PFSK-1 (cell line): Measurements from ENCODE around the gene GNPTAB.

Experiments used
- FOXP2 ChIP-seq: optimal IDR thresholded peaks from 2 replicates; pipeline ENCODE3; 2011; ENCODE audit warnings: borderline replicate concordance, control low read depth, inconsistent platforms; ENCODE audit not compliant: insufficient read depth; ENCODE audit errors: extremely low read length, extremely low read depth
- POLR2AphosphoS5 ChIP-seq: IDR thresholded peaks from 2 replicates; pipeline ENCODE4 v1.6.1; 2012; ENCODE audit warnings: low read depth, mild to moderate bottlenecking, control low read depth, low read length, moderate library complexity
- REST ChIP-seq, 2 experiments: IDR thresholded peaks; 2 replicates each; pipeline versions ENCODE4 v1.6.1 to v1.8.0; 2011 to 2012; ENCODE audit warnings: low read depth in 2 of 2, low read length in 2 of 2, control low read depth in 1 of 2, inconsistent platforms in 1 of 2, mild to moderate bottlenecking in 1 of 2, moderate library complexity in 1 of 2; ENCODE audit not compliant: insufficient read depth in 1 of 2
- SIN3A ChIP-seq: IDR thresholded peaks from 2 replicates; pipeline ENCODE4 v1.6.1; 2012; ENCODE audit warnings: mild to moderate bottlenecking, low read length, moderate library complexity, borderline replicate concordance; ENCODE audit not compliant: insufficient read depth
- TAF1 ChIP-seq: IDR thresholded peaks from 2 replicates; pipeline ENCODE4 v1.6.1; 2012; ENCODE audit warnings: low read length, control low read depth, borderline replicate concordance; ENCODE audit not compliant: insufficient read depth

The GNPTAB gene

GRCh38 chr12:101784376-101784775 lies 46.4 kb downstream of the GNPTAB start:
- TF ChIP-seq POLR2AphosphoS5: no peak

GRCh38 chr12:101783838-101784237 lies 46.9 kb downstream of the GNPTAB start:
- TF ChIP-seq SIN3A (no peak), REST (IDR thresholded peaks at IDR 0.05; ENCODE audit: insufficient read depth in 1 of 2, low read depth in 2 of 2, low read length in 2 of 2) (no peak), TAF1 (no peak), FOXP2 (no peak), POLR2AphosphoS5 (no peak)

GRCh38 chr12:101783150-101783549 lies 47.6 kb downstream of the GNPTAB start:
- no peak for TF ChIP-seq SIN3A
- TF ChIP-seq POLR2AphosphoS5: no peak
- TF ChIP-seq REST (IDR thresholded peaks at IDR 0.05; ENCODE audit: insufficient read depth in 1 of 2, low read depth in 2 of 2, low read length in 2 of 2): no peak
- no peak for TF ChIP-seq TAF1
- TF ChIP-seq FOXP2: no peak

DNA sequence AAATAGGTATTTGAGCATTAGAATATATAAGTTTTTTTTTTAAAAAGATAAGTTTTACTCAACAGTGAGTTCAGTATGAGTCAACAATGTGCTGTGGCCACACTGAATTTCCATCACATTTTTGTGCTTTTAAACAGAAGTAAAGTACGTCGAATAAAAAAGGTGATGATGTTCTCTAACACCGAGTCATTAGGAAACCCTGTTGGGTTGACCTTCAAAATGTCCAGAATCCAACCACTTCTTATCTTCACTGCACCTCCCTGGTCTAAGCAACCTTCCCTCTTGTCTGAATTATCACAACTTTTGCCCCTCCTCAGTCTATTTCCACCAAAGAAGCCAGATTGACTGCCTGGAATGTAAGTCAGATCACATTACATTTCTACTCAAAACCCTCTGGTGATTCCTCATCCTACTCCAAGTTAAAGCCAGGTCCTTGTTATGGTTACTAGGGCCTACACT lies 48.5 kb downstream of the GNPTAB start:
- TF ChIP-seq FOXP2 (no peak), TAF1 (no peak), POLR2AphosphoS5 (no peak), SIN3A (no peak), REST (IDR thresholded peaks at IDR 0.05; ENCODE audit: insufficient read depth in 1 of 2, low read depth in 2 of 2, low read length in 2 of 2) (no peak)

GRCh38 chr12:101781834-101782233 lies 48.9 kb downstream of the GNPTAB start:
- TF ChIP-seq SIN3A (no peak), TAF1 (no peak), POLR2AphosphoS5 (no peak), FOXP2 (no peak), REST (IDR thresholded peaks at IDR 0.05; ENCODE audit: insufficient read depth in 1 of 2, low read depth in 2 of 2, low read length in 2 of 2) (no peak)
